Epidermal melanocyte (primary cell): ENCODE measurements around the gene RAB11FIP4.

Experiments used
- DNase-seq: peaks from one replicate; pipeline ENCODE4 v3.0.0; 2011; ENCODE audit warnings: low spot score; ENCODE audit not compliant: insufficient read length

Gene RAB11FIP4

DNA sequence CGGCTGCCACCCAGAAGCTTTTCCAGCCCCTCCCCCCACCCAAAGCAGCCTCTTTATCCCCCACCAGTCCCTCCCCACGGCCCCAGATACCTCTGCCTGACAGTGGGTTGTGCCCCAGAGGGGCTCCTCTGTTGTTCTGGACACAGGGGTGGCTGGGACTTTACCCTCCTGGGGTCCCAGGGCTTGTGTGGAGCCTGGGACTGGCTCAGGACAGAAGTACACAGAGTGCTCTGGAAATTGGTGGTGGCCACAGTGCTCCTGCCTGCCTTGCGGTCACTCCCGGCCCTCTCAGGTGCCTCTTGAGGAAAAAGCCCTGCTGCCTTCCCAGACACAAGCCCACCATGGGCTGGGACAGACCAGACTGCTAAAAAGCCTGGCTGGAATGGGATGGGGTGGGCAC is 68.2 kb downstream of the RAB11FIP4 start:
- no peak for DNase-seq

DNA sequence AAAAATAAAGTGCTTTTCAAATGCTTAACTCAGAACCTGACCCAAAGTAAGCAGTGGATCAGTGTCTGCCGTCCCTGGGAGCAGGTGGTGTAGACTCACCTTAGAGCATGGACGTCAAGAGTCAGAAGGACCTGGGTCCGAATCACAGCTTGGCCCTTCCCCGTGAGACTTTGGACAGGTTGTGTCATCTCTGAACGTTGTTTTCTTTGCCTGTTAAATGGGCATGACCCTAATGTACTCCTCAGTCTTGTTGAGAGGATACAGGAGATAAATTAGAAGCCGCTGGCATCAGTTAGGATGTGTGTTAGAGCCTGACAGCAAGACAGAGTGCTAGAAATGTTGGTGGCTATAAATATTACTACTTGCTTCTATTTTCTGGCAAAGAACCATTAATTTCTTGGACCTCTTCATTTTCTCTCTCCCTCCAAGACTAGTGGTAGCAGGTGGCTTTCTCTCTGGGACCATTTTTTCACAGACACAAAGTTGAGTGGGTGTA is 68.8 kb downstream of the RAB11FIP4 start:
- DNase-seq: no peak

DNA sequence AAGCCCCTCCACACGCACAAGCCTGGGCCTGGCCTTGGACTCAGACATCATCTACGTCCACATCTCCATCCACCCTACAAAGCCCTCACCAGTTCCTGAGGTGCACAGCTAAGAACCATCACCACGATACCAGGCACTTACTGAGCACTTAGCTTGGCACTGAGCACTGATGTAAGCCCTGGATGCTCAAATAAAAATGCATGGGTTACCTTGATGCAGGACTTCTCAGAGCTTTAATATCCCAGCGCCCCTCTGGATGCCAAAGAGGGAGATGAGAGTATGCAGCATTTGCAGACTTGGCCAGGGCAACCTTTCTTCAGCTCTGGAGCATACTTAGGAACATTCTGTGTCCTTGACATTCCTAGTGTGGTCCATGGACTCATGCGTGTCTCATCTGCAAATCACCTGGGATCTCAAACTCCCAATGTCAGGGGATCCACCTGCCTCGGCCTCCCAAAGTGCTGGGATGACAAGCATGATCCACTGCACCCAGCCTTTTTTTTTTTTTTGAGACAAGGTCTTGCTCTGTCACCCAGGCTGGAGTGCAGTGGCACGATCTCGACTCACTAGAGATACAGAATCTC is 69.8 kb downstream of the RAB11FIP4 start:
- DNase-seq: no peak

DNA sequence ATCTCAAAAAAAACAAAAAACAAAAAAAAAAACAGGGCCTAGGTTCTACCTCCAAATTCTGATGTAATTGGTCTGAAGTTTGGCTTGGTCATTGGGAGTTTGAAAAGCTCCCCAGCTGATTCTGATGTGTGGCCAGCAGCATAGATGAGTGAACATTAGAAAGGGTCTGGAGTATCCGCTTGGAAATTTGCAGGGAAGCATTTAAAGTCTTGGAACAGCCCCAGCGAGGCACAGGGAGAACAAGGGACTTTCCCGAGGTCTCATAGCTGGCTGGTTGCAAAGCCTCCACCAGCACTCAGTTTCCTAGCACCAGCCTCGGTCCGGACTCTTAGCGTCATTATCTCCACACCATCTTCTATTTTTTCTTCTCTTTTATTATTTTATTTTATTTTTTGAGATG is 70.8 kb downstream of the RAB11FIP4 start:
- DNase-seq: no peak

DNA sequence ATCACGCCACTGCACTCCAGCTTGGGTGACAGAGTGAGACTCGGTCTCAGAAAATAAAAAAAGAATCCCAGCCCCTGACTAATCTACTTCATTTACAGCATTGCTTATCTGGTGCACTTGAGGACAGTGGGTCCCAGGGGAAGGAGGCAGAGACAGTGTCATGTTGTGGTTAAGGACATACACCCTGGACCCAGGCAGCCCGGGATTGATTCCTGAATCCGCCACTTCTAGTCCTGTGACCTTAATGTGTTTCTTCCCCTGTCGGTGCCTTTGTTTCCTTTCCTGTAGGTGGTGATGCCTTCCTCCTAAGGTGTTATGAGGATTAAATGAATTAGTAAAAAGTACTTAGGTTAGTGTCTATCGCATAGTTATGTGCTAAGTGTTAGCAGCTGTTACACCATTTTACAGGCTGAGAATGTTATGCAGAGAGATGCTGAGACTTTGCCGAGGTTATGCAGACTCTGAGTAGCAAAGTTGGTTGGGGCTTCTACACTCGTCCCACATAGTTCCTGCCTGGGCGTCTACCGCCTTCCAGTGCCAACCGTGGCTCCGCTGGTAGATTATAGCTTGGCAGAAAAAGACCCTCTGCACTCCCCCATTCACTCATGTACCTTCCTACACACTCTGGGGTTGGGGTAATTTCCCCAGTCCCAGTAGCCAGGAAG is 74.8 kb downstream of the RAB11FIP4 start:
- DNase-seq: no peak

DNA sequence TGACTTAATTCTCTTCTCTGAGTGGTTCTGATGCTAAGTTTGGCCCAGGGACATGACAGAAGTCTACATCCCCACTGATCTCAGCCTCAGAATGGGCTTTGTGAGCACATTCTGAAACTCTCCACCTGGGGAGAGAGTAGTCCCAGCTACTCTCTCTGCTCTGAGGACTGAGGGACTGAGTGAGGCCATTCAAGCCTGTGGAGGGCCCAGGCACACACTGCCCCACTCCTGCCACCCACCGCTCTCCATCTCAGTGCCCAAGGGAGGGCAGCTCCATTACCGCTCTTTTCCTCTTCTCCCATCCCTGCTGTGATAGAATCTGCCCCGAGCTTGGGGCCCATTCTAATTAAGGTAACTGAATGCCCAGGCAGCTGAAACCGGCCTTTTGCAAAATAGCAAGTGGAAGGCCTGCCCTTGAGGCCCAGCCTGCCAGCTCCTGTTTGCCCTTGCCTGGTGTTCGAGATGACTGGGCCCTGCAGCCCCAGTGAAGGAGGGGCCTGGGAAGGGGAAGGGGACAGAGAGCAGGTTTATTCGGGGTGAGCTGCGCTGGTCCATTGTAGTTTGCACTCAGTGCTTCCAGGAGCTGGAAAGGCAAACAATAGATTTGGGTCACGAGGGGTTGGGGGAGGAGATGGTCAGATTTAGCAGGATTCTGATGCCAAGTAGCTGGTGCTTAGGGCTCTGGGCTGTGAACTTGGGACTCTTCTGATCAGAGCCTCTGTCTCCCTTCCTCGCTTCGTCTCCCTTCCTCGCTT is 76.2 kb downstream of the RAB11FIP4 start:
- DNase-seq: no peak

DNA sequence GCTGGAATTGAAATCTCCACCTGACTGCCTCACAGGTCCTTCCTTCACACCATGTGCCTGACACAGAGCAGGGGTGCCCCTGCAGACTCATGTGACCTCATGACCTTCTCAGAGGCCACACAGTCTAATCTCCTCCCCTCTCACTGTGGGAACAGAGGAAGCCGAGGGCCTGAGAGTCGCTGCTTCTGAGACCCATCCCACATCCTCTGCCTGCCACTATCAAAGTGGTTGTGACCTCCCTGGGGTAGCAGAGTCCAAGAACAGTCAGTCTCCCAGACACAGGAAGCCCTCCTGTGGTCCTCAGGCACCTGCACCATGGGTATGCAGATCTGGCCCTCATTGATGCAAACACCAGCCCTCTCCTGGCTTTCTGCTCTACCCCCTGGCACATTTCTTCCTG is 78.5 kb downstream of the RAB11FIP4 start:
- DNase-seq: no peak

DNA sequence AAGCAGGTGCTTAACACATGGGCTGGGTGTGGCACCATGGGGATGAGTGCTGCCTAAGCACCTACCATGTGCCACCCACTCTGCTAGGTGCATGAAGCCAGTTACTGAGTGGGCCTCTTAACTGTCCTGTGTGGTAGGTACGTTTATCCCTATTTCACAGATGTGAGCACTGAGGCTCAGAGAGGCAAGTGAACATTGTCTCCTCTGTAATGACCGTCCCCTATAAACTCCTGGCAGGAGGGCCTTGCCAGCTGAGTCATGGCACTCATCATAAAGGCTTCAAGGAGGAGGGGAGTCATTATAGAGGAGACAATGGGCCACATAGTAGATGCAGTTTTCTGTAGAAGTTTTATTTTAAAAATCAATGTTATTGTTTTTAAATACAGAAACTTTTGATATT is 79.1 kb downstream of the RAB11FIP4 start:
- no peak for DNase-seq

DNA sequence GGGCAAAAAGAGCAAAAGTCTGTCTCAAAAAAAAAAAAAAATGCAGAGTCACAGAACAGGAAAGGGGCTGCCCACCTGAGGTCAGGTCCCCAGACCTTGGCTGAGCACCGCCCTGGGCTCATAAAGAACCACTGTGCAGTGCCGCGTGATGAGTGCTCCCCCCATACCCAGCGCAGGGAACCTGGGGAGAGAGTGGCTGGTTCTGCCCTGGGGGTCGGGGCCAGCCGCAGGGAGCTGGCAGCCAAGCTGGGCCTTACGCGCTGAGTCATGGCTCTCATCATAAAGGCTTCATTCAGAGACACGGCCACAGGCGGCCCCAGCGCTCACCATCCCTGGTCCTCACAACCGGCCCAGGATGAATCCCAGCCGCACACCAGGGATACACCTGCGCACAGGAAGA is 80.7 kb downstream of the RAB11FIP4 start:
- DNase-seq: no peak

DNA sequence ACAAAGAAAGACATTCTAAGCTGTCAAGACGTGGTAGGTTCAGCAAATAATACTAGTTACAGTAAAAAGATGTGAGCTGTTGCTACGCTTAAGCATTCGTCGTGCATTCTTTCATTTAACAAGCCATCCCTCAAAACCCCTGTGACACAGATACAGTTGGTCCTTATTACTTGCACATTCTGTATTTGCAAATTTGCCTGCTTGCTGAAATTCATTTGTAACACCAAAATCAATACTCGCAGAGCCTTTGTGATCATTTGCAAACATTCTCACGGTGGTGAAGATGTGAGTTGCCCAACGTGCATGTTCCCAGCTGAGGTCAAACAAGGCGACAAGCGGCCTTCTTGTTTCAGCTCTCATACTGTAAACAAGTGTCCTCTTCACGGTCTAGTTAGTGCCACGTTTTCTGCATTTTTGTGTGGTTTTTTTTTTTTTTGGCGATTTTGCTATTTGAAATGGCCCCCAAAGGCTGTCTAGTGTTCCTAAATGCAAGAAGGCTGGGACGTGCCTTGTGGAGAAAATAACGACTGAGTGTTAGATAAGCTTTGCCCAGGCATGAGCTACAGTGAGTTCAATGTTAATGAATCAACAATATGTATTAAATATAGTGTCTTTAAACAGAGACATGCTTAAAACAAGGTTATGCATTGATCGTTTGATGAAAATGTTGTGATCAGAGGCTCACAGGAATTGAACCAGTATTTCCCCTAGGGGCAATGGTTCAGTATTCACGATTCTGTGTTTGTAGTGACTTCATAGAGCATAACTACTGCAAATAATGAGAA is 84.1 kb downstream of the RAB11FIP4 start:
- no peak for DNase-seq

DNA sequence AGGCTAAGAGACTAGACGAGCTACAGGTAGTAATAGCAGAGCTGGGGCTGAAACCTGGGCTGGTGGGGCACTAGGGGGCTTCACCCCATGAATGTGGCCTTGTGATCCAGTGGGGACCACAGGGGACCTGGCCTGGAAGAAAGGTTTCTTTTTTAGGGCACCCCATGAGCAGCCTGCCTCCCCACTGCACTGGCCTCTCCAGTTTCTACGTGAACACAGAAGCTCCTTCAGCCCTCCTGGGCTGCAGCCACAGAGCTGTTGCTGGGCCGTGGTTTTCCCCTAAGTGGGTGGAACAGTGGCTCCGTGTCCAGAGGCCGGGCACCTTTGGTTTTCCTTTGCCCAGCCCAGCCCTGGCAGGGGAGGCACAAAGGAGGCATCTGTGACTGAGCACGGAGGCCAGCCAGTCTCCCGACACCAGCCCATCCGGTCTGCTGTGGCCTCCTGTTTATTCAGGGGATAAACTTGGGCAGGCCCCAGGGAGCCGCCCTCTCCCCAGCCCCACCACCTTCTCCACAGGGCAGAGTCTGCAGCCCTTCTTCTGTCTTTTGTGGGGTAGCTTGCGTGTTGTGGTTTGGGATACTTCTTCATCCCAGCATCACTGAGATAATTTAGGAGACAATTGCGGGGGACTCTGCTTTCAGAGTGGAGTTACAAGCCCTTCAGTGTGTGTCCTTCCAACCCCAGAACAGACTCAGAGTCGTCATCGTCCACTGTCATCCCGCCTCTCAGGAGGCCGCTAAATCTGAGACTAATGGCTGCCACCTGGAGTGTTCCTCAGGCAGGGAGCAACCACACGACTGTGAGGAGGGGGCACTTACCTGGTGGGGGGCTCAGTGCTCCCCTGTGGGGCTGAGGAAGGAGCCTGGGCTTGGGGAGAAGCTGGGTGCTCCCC is 85.3 kb downstream of the RAB11FIP4 start:
- no peak for DNase-seq

DNA sequence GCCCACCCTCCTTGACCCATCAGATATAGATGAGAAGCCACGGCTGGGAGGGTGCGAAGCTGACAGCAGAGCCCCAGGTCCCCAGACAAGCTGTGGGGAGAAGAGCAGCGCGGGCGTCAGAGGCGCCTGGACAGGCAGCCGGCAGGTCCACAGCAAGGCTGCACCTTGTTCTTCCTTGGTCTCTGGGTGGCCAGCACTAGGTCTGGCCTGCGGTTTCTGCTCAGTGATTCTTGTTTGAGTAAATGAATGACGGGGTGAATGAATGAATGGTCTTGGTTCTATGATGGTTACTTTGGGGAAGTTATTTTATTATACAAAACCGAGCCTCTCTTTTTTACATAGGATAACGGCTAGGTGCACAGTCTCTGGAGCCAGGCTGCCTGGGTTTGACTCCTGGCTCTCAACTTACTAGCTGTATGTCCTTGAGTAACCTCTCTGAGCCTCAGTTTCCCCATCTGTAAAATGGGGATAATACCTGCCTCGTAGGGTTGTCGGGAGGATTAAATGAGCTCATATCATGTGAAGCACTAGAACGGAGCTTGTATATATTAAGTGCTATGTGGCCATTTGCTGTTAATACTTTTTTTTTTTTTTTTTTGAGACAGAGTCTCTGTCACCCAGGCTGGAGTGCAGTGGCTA is 86.1 kb downstream of the RAB11FIP4 start:
- no peak for DNase-seq

DNA sequence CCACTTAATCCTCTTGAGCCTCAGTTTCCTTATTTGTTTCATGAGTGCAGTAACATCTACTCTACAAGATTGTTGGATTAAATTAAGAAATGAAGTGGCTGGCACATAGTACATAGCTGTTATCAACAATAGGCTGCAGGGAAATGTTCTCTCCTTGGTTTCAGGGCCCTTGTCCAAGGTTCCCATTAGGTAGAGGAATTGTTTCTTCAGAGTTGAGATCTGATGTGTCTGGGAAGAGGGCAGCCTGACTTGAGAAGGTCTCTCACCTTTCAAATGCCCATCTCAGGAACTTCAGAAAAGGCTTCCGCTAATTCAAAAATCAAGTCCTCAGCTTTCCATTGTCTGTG is 87.6 kb downstream of the RAB11FIP4 start:
- DNase-seq: no peak

DNA sequence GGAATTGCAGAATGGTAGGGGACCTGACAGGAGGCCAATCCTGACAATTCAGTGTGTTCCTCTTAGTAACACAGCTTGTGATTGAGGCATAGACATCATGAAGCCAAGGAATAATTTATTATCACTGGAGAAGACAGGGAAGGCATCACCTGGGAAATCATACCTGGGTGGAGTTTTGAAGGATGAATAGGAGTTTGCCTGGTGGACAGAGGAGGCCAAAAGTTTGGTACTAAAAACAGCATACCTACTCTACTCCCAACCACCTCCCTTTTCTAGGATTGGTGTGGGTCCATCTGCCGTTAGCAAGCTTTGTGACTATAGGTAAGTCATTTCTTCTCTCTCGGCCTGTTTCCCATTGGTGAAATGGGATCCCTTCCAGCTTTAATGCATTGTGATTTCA is 88.0 kb downstream of the RAB11FIP4 start:
- DNase-seq: no peak

DNA sequence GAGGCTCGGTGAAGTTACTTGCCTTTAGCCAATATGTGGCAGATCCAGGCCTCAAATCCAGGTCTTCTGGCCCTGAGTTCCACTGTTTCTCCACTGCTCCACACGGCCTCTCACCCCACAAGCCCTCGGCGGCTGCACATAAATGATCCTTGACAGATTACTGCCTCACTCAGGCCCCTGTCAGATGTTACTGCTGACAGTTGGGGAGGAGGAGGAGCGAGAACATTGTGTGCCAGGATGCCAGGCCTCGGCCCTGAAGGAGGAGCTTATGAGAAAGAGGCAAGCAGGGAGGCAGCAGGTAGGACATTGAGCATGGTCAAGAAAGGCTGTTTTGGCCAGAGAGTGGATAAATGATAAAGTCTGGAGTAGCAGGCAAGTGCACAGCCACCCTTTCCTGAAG is 88.6 kb downstream of the RAB11FIP4 start:
- DNase-seq: no peak

DNA sequence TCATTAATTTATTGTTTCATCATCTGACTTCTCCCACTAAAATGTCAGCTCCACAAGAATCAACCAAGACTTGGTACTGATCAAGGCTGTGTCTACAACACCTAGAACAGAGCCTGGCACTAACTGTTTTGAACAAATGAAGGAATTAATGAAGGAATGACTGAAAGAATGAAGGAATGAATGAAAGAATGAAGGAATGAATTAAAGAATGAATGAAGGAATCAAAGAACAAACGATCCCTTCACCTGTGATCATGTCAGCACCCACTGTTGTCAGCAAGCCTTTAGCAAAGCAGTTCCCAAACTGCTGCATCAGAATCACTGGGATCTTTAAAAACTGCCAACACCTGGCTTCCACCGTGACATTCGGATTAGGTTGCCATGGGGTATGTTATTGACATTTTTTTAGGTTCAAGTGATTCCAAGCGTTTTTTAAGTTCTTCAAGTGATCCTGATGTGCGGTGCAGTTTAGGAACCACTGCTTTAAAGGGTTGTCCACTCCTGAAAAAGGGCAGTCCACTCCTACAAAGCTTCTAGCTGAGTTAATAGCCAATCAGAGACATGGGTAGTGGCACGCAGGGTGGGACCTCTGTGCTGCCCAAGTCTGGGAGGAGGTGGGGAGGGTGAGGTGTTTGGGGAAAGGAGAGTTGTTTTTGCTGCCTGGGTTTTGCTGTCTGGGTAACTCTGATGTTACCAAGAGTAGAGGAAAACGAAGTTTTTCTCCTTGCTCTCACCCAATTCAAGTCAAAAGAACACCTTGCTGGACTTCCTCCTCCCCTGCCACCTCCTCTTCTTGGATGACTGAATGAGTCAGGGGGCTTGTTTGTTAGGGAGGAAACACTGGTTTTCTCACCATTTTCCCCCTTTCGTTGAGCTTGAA is 89.7 kb downstream of the RAB11FIP4 start:
- no peak for DNase-seq

DNA sequence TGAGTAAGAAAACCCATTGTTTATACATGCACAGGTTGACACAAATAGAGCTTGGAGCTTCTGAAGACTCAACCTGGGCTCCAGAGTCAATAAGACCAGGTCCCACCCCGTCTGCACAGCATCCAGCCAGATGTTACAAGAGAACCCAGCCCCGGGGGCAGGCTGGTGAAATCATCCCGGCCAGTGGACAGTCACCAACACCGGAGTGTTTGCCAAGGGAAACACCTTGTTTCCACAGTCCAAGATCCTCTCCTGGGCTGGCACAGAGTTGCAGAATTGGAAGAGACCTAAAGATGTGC is 90.3 kb downstream of the RAB11FIP4 start:
- no peak for DNase-seq

DNA sequence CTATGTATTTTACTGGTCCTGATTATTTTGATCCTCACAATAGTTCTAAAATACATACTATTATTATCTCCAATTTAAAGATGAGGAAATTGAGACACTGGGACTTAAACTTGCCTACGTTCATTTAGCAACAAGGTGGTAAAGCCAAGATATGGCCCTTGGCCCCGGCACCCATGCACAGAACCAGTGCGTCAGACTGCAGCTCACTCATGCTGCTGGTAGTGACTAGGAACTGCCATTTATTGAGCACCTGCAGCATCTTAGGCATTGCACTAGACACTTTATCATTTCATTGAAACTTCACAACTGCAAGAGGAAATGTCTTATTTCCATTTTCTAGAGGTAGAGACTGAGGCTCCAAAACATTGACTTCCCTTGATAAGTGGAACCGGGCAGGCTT is 93.3 kb downstream of the RAB11FIP4 start:
- no peak for DNase-seq

DNA sequence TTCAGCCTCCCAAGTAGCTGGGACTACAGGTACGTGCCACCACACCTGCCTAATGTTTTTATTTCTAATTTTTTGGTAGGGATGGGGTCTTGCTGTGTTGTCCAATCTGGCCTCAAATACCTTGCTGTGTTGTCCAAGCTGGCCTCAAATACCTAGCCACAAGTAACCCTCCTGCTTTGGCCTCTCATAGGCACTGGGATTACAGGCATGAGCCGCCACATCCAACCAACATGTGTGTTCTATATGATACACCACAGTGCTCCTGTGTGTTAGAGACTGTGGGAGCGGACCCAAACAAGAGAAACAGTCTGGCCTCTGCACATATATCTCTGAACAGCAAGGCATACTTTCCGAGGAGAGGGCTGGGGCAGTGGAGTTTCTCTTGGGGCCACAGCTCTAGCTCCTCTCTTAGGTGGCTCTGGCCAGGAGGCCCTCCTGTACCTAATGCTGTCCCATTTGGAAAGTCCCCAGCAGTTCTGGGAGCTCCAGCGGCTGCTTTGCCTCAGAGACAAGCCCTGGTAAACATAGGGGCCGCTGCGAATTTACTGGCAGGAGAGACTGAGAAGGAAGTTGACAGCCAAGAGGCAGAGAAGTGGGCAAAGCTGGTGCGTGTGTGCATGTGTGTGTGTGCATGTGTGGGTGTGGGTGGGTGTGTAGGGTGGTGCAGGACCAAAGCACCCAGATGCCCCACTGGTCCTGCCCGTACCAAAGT is 95.0 kb downstream of the RAB11FIP4 start:
- no peak for DNase-seq
